ENCODE data around the gene TMEM108. TPM values are rescaled to one million over a fixed set of nuclear protein-coding genes. Genes with fewer than 3 reads are reported as not detected.

Gene TMEM108
- total RNA-seq, 2 donors from 2014 or later = 0.13 TPM; not detected in 1

- Mint-ChIP-seq H3K27ac (no peak overlapping the region), H3K4me1 (no peaks in the 10 kb centered on the region), H3K4me3 (no peak overlapping the region), H3K27me3 (peaks cover 3% of the 10 kb centered on the region), H3K36me3 (ENCODE audit: low read depth) (no peaks in the 10 kb centered on the region), H3K9me3 (no peaks in the 10 kb centered on the region)
- no peak for ATAC-seq (replicated peaks)
Measured at GRCh38 chr3:133119176-133119575, 81.0 kb downstream of the TMEM108 start.

GRCh38 chr3:133121450-133121849 is 83.3 kb downstream of the TMEM108 start:
- Mint-ChIP-seq H3K36me3 (ENCODE audit: low read depth) (no peaks in the 10 kb centered on the region), H3K4me3 (no peak overlapping the region), H3K27ac (no peak overlapping the region), H3K9me3 (no peaks in the 10 kb centered on the region), H3K27me3 (peaks cover 6% of the 10 kb centered on the region), H3K4me1 (no peaks in the 10 kb centered on the region)
- no peak for ATAC-seq (replicated peaks)

GRCh38 chr3:133123636-133124035 is 85.4 kb downstream of the TMEM108 start:
- Mint-ChIP-seq H3K27ac (no peak overlapping the region), H3K4me3 (no peak overlapping the region), H3K27me3 (peaks cover 6% of the 10 kb centered on the region), H3K36me3 (ENCODE audit: low read depth) (no peaks in the 10 kb centered on the region), H3K9me3 (no peaks in the 10 kb centered on the region), H3K4me1 (no peaks in the 10 kb centered on the region)
- ATAC-seq (replicated peaks) = no peak

DNA sequence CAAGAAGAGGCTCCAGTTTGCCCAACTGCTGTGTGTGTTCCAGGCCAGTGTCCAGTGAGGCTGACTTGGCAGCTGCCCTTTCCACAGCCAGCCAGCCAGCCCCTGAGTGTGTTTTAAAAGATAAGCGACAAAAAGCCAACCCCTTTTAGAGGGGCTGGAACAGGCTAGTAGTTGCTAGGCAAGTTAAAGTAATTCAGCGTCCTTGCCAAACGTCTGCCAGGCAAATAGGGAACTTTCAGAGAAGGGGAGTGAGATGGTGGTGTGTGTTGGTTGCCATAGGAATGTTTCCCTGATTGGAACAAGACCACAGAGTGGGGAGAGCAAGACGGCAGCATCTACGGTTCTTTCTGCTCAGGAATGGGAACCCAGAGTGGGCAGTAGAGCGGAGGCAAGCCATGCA is 86.3 kb downstream of the TMEM108 start:
- peaks cover 6% of the 10 kb centered on the region for H3K27me3 Mint-ChIP-seq
- no peak overlapping the region for H3K4me3 Mint-ChIP-seq
- H3K4me1 Mint-ChIP-seq = no peaks in the 10 kb centered on the region
- H3K27ac Mint-ChIP-seq = no peak overlapping the region
- H3K36me3 Mint-ChIP-seq (ENCODE audit: low read depth) = no peaks in the 10 kb centered on the region
- no peaks in the 10 kb centered on the region for H3K9me3 Mint-ChIP-seq
- ATAC-seq (replicated peaks) = no peak

GRCh38 chr3:133125171-133125570 is 87.0 kb downstream of the TMEM108 start:
- Mint-ChIP-seq H3K36me3 (ENCODE audit: low read depth) (no peaks in the 10 kb centered on the region), H3K4me1 (no peaks in the 10 kb centered on the region), H3K9me3 (no peaks in the 10 kb centered on the region), H3K27ac (no peak overlapping the region), H3K4me3 (no peak overlapping the region), H3K27me3 (peaks cover 6% of the 10 kb centered on the region)
- no peak for ATAC-seq (replicated peaks)

DNA sequence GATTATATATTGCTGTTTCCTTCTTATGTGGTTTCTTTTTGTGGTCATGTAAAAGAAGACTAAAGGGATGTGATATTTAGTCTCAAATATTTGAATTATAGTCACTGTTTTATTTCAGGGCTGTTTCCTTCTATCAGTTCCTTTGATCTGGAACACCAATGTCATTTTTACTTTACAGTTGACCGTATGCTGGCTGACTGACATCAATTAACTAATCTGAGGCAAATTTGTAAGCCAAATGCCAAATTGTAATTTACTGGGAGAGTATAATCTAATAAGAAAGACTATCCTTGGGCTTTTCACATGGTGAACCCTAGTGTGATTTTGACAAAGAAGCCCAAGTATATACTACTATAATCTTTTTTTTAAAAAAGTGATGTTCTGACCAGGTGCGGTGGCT is 87.6 kb downstream of the TMEM108 start:
- no peaks in the 10 kb centered on the region for H3K9me3 Mint-ChIP-seq
- H3K4me3 Mint-ChIP-seq = no peak overlapping the region
- H3K4me1 Mint-ChIP-seq = no peaks in the 10 kb centered on the region
- no peaks in the 10 kb centered on the region for H3K36me3 Mint-ChIP-seq (ENCODE audit: low read depth)
- peaks cover 6% of the 10 kb centered on the region for H3K27me3 Mint-ChIP-seq
- H3K27ac Mint-ChIP-seq = no peak overlapping the region
- ATAC-seq (replicated peaks) = no peak

GRCh38 chr3:133127381-133127780 is 89.2 kb downstream of the TMEM108 start:
- Mint-ChIP-seq H3K4me3 (no peak overlapping the region), H3K9me3 (no peaks in the 10 kb centered on the region), H3K27me3 (peaks cover 3% of the 10 kb centered on the region), H3K36me3 (ENCODE audit: low read depth) (no peaks in the 10 kb centered on the region), H3K27ac (no peak overlapping the region), H3K4me1 (no peaks in the 10 kb centered on the region)
- ATAC-seq (replicated peaks) = no peak

DNA sequence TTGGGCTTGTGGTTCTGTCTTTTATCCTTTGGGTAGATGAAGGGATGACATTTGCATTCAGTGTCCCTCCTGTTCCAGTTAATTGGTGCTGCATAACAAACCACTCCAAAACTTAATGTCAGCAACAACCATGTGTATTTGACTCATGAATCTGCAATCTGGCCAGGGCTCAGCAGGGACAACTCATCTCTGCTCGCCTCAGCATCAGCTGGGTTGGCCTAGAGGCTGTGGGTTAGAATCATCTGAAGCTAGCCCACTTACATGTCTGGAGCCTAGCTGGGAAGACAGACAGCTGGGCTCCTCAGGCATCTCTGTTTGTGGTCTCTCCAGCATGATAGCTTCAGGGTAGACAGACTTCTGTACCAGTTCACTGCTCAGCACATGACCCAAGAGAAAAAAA is 92.0 kb downstream of the TMEM108 start:
- Mint-ChIP-seq H3K27me3 (peaks cover under 1% of the 10 kb centered on the region), H3K4me3 (no peak overlapping the region), H3K27ac (no peak overlapping the region), H3K36me3 (ENCODE audit: low read depth) (no peaks in the 10 kb centered on the region), H3K4me1 (no peaks in the 10 kb centered on the region), H3K9me3 (no peaks in the 10 kb centered on the region)
- ATAC-seq (replicated peaks) = no peak

GRCh38 chr3:133135306-133135705 is 97.1 kb downstream of the TMEM108 start:
- no peak for ATAC-seq (replicated peaks)
- no peak overlapping the region for H3K27ac Mint-ChIP-seq
- no peaks in the 10 kb centered on the region for H3K36me3 Mint-ChIP-seq (ENCODE audit: low read depth)
- H3K4me3 Mint-ChIP-seq = no peak overlapping the region
- H3K9me3 Mint-ChIP-seq = peaks cover 3% of the 10 kb centered on the region
- peaks cover 5% of the 10 kb centered on the region for H3K27me3 Mint-ChIP-seq
- H3K4me1 Mint-ChIP-seq = no peaks in the 10 kb centered on the region

GRCh38 chr3:133136114-133137041 is 98.2 kb downstream of the TMEM108 start:
- H3K27me3 Mint-ChIP-seq = peaks cover 5% of the 10 kb centered on the region
- peaks cover 3% of the 10 kb centered on the region for H3K9me3 Mint-ChIP-seq
- no peaks in the 10 kb centered on the region for H3K36me3 Mint-ChIP-seq (ENCODE audit: low read depth)
- H3K4me1 Mint-ChIP-seq = no peaks in the 10 kb centered on the region
- H3K4me3 Mint-ChIP-seq = no peak overlapping the region
- ATAC-seq (replicated peaks) = no peak
- no peak overlapping the region for H3K27ac Mint-ChIP-seq

- Mint-ChIP-seq H3K4me3 (no peak overlapping the region), H3K27ac (no peak overlapping the region), H3K36me3 (ENCODE audit: low read depth) (no peaks in the 10 kb centered on the region), H3K27me3 (peaks cover 5% of the 10 kb centered on the region), H3K4me1 (no peaks in the 10 kb centered on the region), H3K9me3 (peaks cover 3% of the 10 kb centered on the region)
- ATAC-seq (replicated peaks) = no peak
Measured at GRCh38 chr3:133137042-133137996, 99.1 kb downstream of the TMEM108 start.

DNA sequence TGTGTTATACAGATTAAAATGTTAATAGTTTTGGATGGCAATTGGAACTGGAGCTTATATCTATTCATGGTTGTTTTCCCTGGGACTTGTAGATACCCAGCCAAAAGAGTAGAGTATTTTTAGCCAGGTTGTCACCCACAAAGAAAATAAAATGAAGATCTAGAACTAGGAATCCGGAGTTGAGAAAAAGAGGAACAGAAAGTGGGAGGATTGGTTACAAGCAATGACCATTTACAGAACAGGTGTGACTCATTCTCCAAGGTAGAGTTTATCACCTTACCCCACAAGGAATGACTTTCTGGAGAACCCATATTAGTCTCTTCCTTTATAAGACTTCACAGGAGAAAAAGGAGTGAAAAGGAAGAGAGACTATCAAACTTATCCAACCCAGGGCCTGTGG is 99.8 kb downstream of the TMEM108 start:
- peaks cover 5% of the 10 kb centered on the region for H3K27me3 Mint-ChIP-seq
- no peaks in the 10 kb centered on the region for H3K4me1 Mint-ChIP-seq
- ATAC-seq (replicated peaks) = no peak
- H3K4me3 Mint-ChIP-seq = no peak overlapping the region
- H3K9me3 Mint-ChIP-seq = peaks cover 3% of the 10 kb centered on the region
- H3K36me3 Mint-ChIP-seq (ENCODE audit: low read depth) = no peaks in the 10 kb centered on the region
- no peak overlapping the region for H3K27ac Mint-ChIP-seq

DNA sequence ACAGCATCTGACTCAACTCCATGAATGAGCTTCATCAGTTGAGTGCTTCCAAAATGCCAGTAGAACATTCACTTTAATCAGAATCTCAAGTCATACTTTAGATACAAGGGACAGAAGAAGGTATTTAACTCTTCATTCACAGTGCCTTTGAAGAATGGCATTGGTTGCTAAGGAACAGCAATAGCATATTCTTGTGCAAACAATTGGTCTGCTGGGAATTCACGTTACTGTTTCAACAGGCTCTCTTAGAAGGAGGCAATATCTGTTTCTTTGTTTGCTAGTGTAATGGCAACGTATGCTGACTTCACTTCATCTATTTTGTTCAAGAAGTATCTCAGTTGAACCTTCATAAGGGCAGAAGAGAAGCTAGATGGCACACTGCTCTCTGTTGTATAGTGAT is 113.9 kb downstream of the TMEM108 start:
- H3K36me3 Mint-ChIP-seq (ENCODE audit: low read depth) = no peaks in the 10 kb centered on the region

DNA sequence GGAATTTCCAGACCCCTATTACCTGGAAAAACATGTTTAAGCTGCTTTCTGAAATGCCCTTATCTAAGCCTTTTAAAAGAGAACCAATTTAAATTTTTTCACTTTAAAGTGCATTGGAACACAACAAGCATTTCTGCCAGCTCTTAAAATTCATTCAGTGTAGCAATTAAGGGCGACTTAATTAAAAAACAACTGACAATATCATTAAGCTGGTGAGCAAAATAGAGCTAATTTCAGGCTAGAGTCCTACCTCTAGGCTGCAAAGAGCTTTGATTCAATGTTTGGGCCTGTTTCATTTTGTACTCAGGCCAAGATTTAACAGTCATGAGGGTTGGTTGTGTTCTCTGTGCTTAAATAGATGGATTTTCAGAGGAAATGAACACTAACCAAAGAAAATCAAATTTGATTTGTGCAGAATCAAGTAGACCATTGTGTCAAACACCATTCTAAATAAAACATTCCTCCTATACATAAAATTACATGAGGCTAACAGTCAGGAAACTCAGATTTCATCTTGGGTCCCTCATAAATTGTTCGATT is 114.6 kb downstream of the TMEM108 start:
- no peak overlapping the region for H3K4me3 Mint-ChIP-seq
- no peaks in the 10 kb centered on the region for H3K4me1 Mint-ChIP-seq

More for the DNA sequence above, 113.9 kb downstream of the TMEM108 start:
- Mint-ChIP-seq H3K9me3 (peaks cover 4% of the 10 kb centered on the region), H3K4me3 (no peak overlapping the region), H3K4me1 (no peaks in the 10 kb centered on the region), H3K27ac (no peak overlapping the region), H3K27me3 (peaks cover 9% of the 10 kb centered on the region)
- no peak for ATAC-seq (replicated peaks)

More for the DNA sequence above, 114.6 kb downstream of the TMEM108 start:
- Mint-ChIP-seq H3K27ac (no peak overlapping the region), H3K9me3 (peaks cover 4% of the 10 kb centered on the region), H3K27me3 (peaks cover 10% of the 10 kb centered on the region), H3K36me3 (ENCODE audit: low read depth) (no peaks in the 10 kb centered on the region)
- no peak for ATAC-seq (replicated peaks)
